NCI-H345 (cell line): ENCODE data around the gene DBNDD2.
A peak's percentile ranks its signal among the peaks of the same experiment; 100 is the strongest.

Source experiments
- DNase-seq: peaks from one replicate; lab custom pipeline; 2025; lab: John Stamatoyannopoulos, UW

DBNDD2 gene

GRCh38 chr20:45415822-45416637 lies 7.9 kb downstream of the DBNDD2 start, which contains the start of gene PIGT:
TSS of gene PIGT (plus strand) at chr20:45416141. CDS start at chr20:45416157, 16 bp downstream.
- peak; percentile 94 for DNase-seq

DNA sequence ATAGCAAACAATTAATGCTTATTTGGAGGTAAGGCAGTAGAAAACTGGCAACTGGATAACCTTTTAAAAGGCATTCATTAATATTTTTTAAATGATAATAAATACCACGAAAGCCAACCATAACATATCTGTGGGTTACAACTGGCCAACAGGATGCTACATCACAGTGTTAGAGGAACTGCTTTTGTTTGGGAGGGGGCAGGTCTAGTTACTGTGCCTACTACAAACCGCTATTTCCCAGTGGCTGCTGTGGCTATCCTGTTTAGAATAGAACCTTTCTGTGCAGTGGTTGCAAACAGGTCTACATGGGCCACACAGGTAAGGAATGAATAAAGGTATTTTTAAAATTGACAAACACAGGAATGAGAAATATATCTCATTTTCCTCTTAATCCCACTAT lies 8.8 kb downstream of the DBNDD2 start:
- no peak for DNase-seq

DNA sequence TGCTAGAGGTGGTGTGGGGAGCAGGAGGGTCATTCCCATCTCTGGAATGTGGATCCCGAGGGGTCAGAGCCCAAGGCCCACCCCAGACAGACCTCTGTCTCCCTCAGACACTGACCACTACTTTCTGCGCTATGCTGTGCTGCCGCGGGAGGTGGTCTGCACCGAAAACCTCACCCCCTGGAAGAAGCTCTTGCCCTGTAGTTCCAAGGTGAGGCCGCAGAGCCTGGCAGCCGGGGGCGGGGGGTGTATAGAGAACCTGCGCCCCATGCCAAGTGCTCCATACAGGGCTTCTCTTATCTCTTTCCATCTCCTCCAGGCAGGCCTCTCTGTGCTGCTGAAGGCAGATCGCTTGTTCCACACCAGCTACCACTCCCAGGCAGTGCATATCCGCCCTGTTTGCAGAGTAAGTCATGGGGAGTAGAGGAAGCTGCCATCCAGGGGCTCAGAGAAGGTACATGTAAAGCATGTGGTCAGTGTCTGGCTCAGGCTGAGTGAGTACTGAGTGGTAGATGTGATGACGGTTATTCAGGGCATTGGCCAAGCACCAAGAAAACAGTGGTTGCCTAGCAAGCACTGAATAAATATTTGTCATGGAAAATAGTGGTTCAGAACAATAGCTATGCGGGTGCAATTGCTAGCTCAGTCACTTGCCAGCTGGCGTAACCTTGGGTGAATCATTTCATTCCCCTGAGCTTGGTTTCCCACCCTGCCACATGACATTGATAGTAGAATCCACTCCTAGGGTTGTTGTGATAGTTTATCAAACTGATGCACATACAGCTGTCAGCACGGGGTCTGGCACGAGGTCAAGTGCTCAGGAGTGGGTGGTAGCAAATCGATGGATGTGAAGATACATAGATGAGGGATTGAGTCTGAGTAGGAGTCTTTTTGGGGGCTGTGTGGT lies 11.4 kb downstream of the DBNDD2 start:
- peak; percentile 98 for DNase-seq

- DNase-seq = no peak
Observed at GRCh38 chr20:45420125-45420524, 12.0 kb downstream of the DBNDD2 start.

GRCh38 chr20:45423700-45424099 lies 15.6 kb downstream of the DBNDD2 start:
- DNase-seq = no peak

DNA sequence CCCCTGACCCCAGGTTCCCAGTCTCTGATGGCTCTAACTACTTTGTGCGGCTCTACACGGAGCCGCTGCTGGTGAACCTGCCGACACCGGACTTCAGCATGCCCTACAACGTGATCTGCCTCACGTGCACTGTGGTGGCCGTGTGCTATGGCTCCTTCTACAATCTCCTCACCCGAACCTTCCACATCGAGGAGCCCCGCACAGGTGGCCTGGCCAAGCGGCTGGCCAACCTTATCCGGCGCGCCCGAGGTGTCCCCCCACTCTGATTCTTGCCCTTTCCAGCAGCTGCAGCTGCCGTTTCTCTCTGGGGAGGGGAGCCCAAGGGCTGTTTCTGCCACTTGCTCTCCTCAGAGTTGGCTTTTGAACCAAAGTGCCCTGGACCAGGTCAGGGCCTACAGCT lies 17.5 kb downstream of the DBNDD2 start:
- no peak for DNase-seq

DNA sequence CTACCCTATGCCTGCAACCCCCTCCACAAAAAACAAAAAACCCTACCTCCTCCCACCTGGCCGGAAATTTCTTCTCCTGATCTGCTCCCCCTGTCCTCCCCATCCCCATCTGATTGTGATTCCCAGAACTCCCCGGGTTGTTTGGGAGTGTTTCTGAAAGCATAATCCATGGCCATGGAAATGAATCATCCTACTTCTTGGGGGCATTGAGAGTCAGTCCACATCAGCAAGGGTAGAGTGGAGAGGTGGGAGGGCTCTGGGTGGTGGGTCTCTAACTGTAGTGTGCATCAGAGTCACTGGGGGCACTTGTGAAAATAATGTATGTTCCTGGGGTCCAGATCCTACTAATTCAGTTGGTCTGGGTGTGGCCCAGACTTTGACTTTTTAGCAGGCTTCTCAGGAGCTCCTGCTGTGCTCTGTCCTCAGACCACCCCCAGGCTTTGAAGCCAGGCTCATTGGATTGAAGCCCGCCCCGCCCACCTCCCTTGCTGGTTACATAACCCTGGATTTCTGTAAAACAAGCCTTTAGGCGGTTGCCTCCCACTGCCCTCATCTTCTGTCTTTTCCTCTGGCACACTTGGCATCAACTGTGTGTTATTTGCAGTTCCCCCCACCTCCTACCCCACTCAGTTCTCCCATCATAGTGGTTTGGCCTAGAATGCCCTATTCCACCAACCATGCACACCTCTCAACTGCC lies 18.4 kb downstream of the DBNDD2 start:
- no peak for DNase-seq

DNA sequence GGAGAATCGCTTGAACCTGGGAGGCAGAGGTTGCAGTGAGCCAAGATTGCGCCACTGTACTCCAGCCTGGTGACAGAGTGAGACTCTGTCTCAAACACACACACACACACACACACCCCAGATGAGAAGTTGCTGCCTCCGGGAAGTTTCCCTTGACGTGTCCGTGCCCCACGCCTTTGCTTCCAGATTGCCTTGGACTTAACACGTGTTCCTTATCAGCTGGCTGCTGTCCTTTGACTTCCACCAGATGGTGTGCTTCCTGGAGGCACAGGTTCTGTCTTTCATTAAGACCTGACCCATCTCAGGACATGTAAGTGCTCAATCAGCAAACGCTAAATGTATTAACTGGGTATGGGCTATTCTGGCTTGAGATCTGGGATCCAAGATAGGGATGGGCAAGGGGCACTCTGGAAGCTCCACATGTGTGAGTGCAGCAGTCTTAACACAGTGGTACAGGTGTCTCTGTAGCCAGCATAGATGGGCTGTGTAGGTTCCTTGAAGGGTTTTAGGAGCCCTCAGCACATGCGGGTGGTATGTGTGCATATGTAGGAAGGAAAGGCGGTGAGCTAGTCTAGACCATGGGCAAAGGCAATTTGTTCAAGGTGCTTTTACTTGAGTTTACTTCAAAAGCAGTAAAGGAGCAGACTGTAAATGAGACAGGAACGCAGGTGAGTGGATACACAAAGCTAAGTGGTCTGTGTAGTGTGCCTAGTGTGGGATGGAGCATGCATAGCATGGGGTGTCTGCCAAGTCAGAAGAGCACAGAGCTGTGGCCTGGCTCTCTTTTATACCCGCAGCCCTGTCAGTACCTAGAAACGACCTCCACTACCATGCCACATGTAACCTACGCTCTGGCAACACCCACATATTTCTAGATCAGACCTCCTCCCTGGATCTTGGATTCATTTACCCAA lies 19.4 kb downstream of the DBNDD2 start:
- no peak for DNase-seq

GRCh38 chr20:45429618-45430017 lies 21.5 kb downstream of the DBNDD2 start:
- no peak for DNase-seq

GRCh38 chr20:45432294-45432693 lies 24.2 kb downstream of the DBNDD2 start:
- no peak for DNase-seq

DNA sequence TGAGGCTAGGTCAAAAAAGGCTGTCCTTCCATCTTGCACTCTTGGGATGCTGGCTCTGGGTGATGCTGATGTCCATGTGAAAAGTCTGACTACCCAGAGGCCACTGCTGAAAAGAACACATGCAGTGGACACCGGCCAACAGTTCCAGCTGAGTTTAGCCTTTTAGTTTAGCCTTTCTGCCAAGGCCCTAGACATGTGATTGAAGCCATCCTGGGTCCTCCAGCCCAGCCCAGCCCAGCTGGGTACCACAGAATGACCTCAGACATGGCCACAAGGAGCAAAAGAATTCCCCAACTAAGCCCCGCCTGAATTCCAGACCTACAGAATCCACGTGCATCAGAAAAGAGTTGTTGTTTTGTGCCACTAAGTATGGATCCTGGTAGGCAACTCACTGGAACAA lies 25.2 kb downstream of the DBNDD2 start:
- DNase-seq = no peak

DNA sequence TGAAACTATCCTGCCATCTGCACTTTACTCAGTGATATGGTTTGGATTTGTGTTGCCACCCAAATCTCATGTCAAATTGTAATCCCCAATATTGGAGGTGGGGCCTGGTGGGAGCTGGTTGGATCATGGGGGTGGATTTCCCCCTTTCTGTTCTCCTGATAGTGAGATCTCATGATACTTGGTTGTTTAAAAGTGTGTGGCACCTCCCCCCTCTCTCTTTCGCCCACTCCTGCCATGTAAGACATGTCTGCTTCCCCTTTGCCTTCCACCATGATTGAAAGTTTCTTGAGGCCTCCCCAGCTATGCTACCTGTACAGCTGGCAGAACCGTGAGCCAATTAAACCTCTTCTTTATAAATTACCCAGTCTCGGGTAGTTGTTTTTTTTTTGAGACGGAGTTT lies 25.9 kb downstream of the DBNDD2 start:
- DNase-seq = no peak

- peak; percentile 90 for DNase-seq
Observed at GRCh38 chr20:45436732-45437485, 28.8 kb downstream of the DBNDD2 start.

DNA sequence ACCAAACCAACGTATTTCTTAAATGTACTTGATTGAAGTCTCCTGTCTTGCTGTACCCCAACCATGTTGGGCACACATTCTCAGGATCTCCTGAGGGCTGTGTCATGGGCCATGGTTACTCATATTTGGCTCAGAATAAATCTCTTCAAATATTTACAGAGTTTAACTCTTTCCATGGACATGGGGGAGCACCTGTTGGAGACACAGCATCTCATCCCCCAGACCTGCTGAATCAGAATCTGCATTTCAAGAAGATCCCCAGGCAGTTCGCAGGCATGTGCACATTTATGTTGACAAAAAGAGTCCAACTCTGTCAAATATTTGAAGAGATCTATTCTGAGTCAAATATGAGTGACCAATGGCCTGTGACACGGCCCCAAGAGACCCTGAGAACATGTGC lies 32.3 kb downstream of the DBNDD2 start:
- no peak for DNase-seq

DNA sequence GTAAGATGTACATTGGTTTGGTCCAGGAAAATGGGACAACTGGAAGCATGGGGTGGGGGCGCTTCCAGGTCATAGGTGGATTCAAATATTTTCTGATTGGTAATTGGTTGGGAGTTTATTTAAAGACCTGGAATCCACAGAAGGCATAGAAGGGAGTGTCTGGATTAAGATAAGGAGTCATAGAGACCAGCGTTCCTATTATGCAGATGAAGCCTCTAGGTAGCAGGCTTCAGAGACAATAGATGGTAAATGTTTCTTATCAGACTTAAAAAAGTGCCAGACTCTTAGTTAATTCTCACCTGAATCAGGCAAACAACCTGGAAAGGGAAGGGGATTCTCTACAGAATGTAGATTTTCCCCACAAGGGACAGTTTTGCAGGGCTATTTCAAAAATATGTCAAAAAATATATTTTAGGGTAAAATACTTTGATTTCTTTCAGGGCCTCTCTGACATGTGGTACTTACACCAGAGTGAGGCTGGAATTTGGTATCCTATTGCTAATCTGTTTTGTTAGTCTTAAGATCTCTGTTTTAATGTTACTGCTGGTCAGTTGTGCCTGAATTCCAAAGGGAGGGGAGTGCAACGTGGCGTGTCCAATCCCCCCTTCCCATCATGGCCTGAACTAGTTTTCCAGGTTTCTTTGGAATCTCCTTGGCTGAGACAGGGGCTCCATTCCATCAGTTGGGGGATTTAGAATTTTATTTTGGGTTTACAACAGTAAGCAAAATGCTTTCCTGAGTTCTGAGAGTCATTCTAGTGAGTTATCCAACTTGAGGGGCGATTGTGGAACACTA lies 33.0 kb downstream of the DBNDD2 start:
- DNase-seq = no peak

DNA sequence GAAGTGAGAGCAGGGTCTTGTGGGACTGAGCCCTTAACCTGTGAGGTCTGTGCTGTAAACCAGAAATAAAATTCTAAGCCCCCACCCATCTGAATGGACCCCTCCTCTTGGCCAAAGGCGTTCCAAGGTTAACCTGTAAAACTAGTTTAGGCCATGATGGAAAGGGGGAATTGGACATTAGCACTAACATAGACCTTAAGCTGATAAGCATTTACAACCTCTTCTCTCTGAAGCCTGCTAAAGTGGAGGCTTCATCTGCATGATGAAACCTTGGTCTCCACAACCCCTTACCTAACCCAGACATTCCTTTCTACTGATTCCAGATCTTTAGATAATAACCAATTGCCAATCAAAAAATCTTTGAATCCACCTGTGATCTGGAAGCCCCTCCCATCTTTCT lies 33.7 kb downstream of the DBNDD2 start:
- DNase-seq = no peak

- DNase-seq = no peak
Observed at GRCh38 chr20:45444050-45444449, 36.0 kb downstream of the DBNDD2 start.

DNA sequence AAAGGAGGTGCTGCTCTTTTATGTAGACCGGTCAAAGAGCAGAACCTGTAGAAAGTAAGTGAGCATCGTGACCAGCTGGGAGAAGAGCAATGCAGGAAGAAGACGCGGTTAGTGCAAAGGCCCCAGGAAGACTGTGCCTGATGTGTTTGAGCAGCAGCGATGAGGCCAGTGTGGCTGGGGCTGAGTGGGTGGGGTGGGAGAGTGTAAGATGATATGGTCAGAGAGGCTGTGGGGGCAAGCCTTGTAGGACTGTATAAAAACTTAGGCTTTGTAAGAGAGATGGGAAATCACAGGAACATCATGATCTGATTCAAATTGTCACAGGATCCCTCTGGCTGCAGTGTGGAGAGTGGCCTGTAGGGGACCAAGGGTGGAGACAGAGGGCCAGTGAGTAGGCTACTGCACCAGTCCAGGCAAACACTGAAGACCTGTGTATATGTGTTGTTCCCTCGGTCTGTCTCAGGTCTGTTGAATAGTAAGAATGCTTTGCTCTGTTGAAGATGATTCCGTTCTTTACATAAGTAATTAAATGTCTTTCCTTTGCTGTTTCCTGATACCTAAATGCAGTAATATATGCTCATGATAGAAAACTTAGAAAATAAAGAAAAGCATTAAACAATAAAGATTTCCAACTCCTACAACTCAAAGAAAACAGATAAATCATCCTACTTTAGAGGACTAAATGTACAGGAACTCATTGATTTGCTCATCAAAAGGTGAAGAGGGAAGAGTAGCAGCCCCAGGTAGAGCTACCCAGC lies 37.9 kb downstream of the DBNDD2 start:
- peak; percentile 11 for DNase-seq

DNA sequence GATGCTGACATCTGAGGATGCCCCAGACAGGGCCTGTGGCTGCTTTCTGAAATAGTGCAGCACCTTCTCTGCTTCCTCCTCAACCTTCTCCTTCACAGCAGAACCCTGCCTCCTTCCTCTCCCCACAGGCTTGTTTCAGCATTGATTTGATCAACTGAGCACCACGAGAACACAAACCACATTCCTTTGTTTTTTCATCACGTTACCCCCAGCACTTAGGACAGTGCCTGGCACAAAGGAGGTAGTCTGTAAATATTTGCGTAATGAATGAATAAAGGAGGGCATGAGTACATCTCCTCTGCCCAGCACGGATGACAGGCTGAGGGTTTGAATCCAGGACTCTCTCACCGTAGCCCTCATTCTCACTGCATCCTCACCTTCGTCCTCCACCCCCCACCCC lies 40.2 kb downstream of the DBNDD2 start:
- peak; percentile 9 for DNase-seq
